Measurements from ENCODE around the gene NOS3.
"Not testable (repeated sequence)": the region's sequence is repeated elsewhere in the genome, so short reads cannot be mapped to it uniquely, and the experiment has no call there.

NOS3 gene

GRCh38 chr7:151017370-151017952 lies 26.6 kb downstream of the NOS3 start:
- DNase-seq (ENCODE audit: low read depth) = no peak

GRCh38 chr7:151017953-151018420 lies 27.2 kb downstream of the NOS3 start:
- DNase-seq (ENCODE audit: low read depth) = peak; percentile 71

- DNase-seq (ENCODE audit: low read depth) = no peak
These were observed 27.8 kb downstream of the NOS3 start for GRCh38 chr7:151018421-151019129.

- DNase-seq (ENCODE audit: low read depth) = no peak
These were observed 28.3 kb downstream of the NOS3 start for GRCh38 chr7:151019130-151019447.

GRCh38 chr7:151020231-151020630 lies 29.4 kb downstream of the NOS3 start:
- DNase-seq (ENCODE audit: low read depth) = no peak

- DNase-seq (ENCODE audit: low read depth) = no peak
These were observed 32.4 kb downstream of the NOS3 start for GRCh38 chr7:151023232-151023631.

GRCh38 chr7:151024435-151025056 lies 33.7 kb downstream of the NOS3 start, which contains the start of gene ATG9B:
Gene ATG9B, minus strand, starts transcription at chr7:151024494. Its CDS starts 71 bp downstream, at chr7:151024423.
- no peak for DNase-seq (ENCODE audit: low read depth)

GRCh38 chr7:151025924-151026671 lies 35.3 kb downstream of the NOS3 start:
- DNase-seq (ENCODE audit: low read depth) = no peak

GRCh38 chr7:151026771-151027727 lies 36.2 kb downstream of the NOS3 start:
- DNase-seq (ENCODE audit: low read depth) = not testable (repeated sequence)

- not testable (repeated sequence) for DNase-seq (ENCODE audit: low read depth)
These were observed 36.9 kb downstream of the NOS3 start for GRCh38 chr7:151027728-151028130.

- DNase-seq (ENCODE audit: low read depth) = peak; percentile 91
These were observed 37.5 kb downstream of the NOS3 start, which contains the start of gene ABCB8 for GRCh38 chr7:151028131-151028947. Gene ABCB8, plus strand, starts transcription at chr7:151028450. Its CDS starts 66 bp downstream, at chr7:151028516.

GRCh38 chr7:151028948-151029501 lies 38.2 kb downstream of the NOS3 start:
- DNase-seq (ENCODE audit: low read depth) = no peak

- no peak for DNase-seq (ENCODE audit: low read depth)
These were observed 40.2 kb downstream of the NOS3 start for GRCh38 chr7:151031011-151031410.

- no peak for DNase-seq (ENCODE audit: low read depth)
These were observed 42.4 kb downstream of the NOS3 start for GRCh38 chr7:151032936-151033863.

GRCh38 chr7:151033864-151034249 lies 43.0 kb downstream of the NOS3 start:
- DNase-seq (ENCODE audit: low read depth) = no peak

GRCh38 chr7:151034312-151035025 lies 43.7 kb downstream of the NOS3 start:
- no peak for DNase-seq (ENCODE audit: low read depth)

GRCh38 chr7:151035026-151035717 lies 44.4 kb downstream of the NOS3 start:
- DNase-seq (ENCODE audit: low read depth) = no peak

GRCh38 chr7:151035902-151036301 lies 45.1 kb downstream of the NOS3 start:
- DNase-seq (ENCODE audit: low read depth) = no peak

Measured in activated T-helper 9 cell treated with anti-CD3 and anti-CD28 coated beads, Interleukin-2, amount 50 U/mL, for 16 hours (primary cell).